WTC11 (cell line): ENCODE measurements around the gene FNDC3B. TPM values are rescaled to one million over a fixed set of nuclear protein-coding genes. Genes with fewer than 3 reads are reported as not detected.

Experiments used
- ATAC-seq: fragments of 200-7000 bp; cut with Tn5 transposase; 2 replicates; pipeline ENCODE4 v1.10.0; 2021; ENCODE audit warnings: mild to moderate bottlenecking, moderate library complexity
- CTCF ChIA-PET: fragments of 300-600 bp; sonication (Branson Sonifier 250); formaldehyde crosslinking; loops from one replicate; lab custom pipeline; 2021; ENCODE audit warnings: antibody characterized with exemption; lab: Charles Lee
- POLR2A ChIA-PET: fragments of 350-600 bp; sonication (Branson Sonifier 250); formaldehyde crosslinking; loops from one replicate; lab custom pipeline; 2021; ENCODE audit warnings: antibody characterized with exemption; lab: Charles Lee
- DNase-seq: peaks from one replicate; pipeline ENCODE4 v3.0.0; 2021; ENCODE audit warnings: low spot score
- H3K27ac Mint-ChIP-seq: 2 replicates; pipeline ENCODE4 v1.8.0; 2021; ENCODE audit warnings: mixed read lengths
- H3K27me3 Mint-ChIP-seq: 2 replicates; pipeline ENCODE4 v1.8.0; 2021; ENCODE audit warnings: low read depth, mild to moderate bottlenecking, moderate library complexity, mixed read lengths
- H3K36me3 Mint-ChIP-seq: 2 replicates; pipeline ENCODE4 v1.8.0; 2021; ENCODE audit warnings: mixed read lengths
- H3K4me1 Mint-ChIP-seq: 2 replicates; pipeline ENCODE4 v1.8.0; 2022; ENCODE audit warnings: mixed read lengths
- H3K4me3 Mint-ChIP-seq: 2 replicates; pipeline ENCODE4 v1.8.0; 2021; ENCODE audit warnings: mild to moderate bottlenecking, moderate library complexity, mixed read lengths
- H3K9me3 Mint-ChIP-seq: 2 replicates; pipeline ENCODE4 v1.8.0; 2021; ENCODE audit warnings: mixed read lengths
- ATF3 ChIP-seq: sonication (generic); formaldehyde crosslinking; conservative IDR thresholded peaks from 2 replicates; pipeline ENCODE4 v1.8.1; 2022; ENCODE audit warnings: mild to moderate bottlenecking, missing genetic modification reagents
- ATF6 ChIP-seq: sonication (generic); formaldehyde crosslinking; IDR thresholded peaks from 2 replicates; pipeline ENCODE4 v1.8.1; 2023; ENCODE audit warnings: mild to moderate bottlenecking, missing genetic modification reagents
- E2F5 ChIP-seq: sonication (generic); formaldehyde crosslinking; IDR thresholded peaks from 2 replicates; pipeline ENCODE4 v1.8.1; 2022; ENCODE audit warnings: mild to moderate bottlenecking, moderate library complexity, missing genetic modification reagents
- ETV6 ChIP-seq: sonication (generic); formaldehyde crosslinking; IDR thresholded peaks from 2 replicates; pipeline ENCODE4 v1.8.1; 2022; ENCODE audit warnings: mild to moderate bottlenecking, missing genetic modification reagents
- GRHL2 ChIP-seq: fragments of 250-450 bp; sonication (Bioruptor Pico); IDR thresholded peaks from 2 replicates; pipeline ENCODE4 v1.8.0; 2022; ENCODE audit warnings: mild to moderate bottlenecking, moderate library complexity; ENCODE audit not compliant: insufficient replicate concordance, severe bottlenecking
- HMGXB4 ChIP-seq: sonication (generic); formaldehyde crosslinking; IDR thresholded peaks from 2 replicates; pipeline ENCODE4 v1.8.1; 2023; ENCODE audit warnings: mild to moderate bottlenecking, moderate library complexity, missing genetic modification reagents
- IRF2 ChIP-seq: sonication (generic); formaldehyde crosslinking; IDR thresholded peaks from 2 replicates; pipeline ENCODE4 v1.8.0; 2022; ENCODE audit warnings: low read depth, missing genetic modification reagents, borderline replicate concordance
- JUN ChIP-seq: sonication (generic); formaldehyde crosslinking; IDR thresholded peaks from 2 replicates; pipeline ENCODE4 v1.8.0; 2023; ENCODE audit warnings: mild to moderate bottlenecking, missing genetic modification reagents
- MAX ChIP-seq: sonication (generic); formaldehyde crosslinking; IDR thresholded peaks from 2 replicates; pipeline ENCODE4 v1.8.0; 2022; ENCODE audit warnings: mild to moderate bottlenecking, missing genetic modification reagents
- MXD4 ChIP-seq: fragments of 250-450 bp; sonication (Bioruptor Pico); IDR thresholded peaks from 2 replicates; pipeline ENCODE4 v1.8.0; 2021; ENCODE audit warnings: mild to moderate bottlenecking, moderate library complexity, borderline replicate concordance
- PREB ChIP-seq: sonication (generic); formaldehyde crosslinking; IDR thresholded peaks from 2 replicates; pipeline ENCODE4 v1.8.1; 2022; ENCODE audit warnings: mild to moderate bottlenecking, missing genetic modification reagents, moderate library complexity, borderline replicate concordance
- PRRX2 ChIP-seq: fragments of 250-450 bp; sonication (Bioruptor Pico); IDR thresholded peaks from 2 replicates; pipeline ENCODE4 v1.8.0; 2021; ENCODE audit warnings: mild to moderate bottlenecking
- RELA ChIP-seq: sonication (generic); formaldehyde crosslinking; IDR thresholded peaks from 2 replicates; pipeline ENCODE4 v1.8.1; 2022; ENCODE audit warnings: missing genetic modification reagents, mild to moderate bottlenecking, borderline replicate concordance
- TEAD1 ChIP-seq: sonication (generic); formaldehyde crosslinking; IDR thresholded peaks from 2 replicates; pipeline ENCODE4 v1.8.0; 2022; ENCODE audit warnings: mild to moderate bottlenecking, missing genetic modification reagents
- ZMAT4 ChIP-seq: fragments of 250-450 bp; sonication (Bioruptor Pico); IDR thresholded peaks from 2 replicates; pipeline ENCODE4 v1.9.0; 2021; ENCODE audit warnings: mild to moderate bottlenecking
- ZNF219 ChIP-seq: sonication (generic); formaldehyde crosslinking; IDR thresholded peaks from 2 replicates; pipeline ENCODE4 v1.8.0; 2023; ENCODE audit warnings: missing genetic modification reagents, mild to moderate bottlenecking, borderline replicate concordance
- ZNF396 ChIP-seq: fragments of 250-450 bp; sonication (Bioruptor Pico); IDR thresholded peaks from 2 replicates; pipeline ENCODE4 v1.8.0; 2021; ENCODE audit warnings: mild to moderate bottlenecking, moderate library complexity, borderline replicate concordance
- ZNF512 ChIP-seq: sonication (generic); formaldehyde crosslinking; IDR thresholded peaks from 2 replicates; pipeline ENCODE4 v1.8.1; 2022; ENCODE audit warnings: missing genetic modification reagents, borderline replicate concordance
- ZSCAN18 ChIP-seq: fragments of 250-450 bp; sonication (Bioruptor Pico); IDR thresholded peaks from 2 replicates; pipeline ENCODE4 v2.1.2; 2022; ENCODE audit warnings: mild to moderate bottlenecking, moderate library complexity
- total RNA-seq: library from RNA; stranded (reverse); gene quantifications from 3 replicates; pipeline ENCODE4 v1.2.3, GENCODE V29; 2021

Gene FNDC3B
- total RNA-seq, 1 experiment from 2014 or later, result 42.8 TPM

- peak overlapping the region; percentile 92 for H3K27ac Mint-ChIP-seq
- CTCF ChIA-PET, result interaction anchor here (1.1 to 1.8 kb wide), 4 partner anchors 25 to 297 kb away, joined by 3 to 6 read pairs (median 3); no protein-coding TSS in a partner anchor
- ATAC-seq, result no peak
- TF ChIP-seq RELA (CRISPR knock-in tag) (no peak), JUN (CRISPR knock-in tag) (no peak), ZNF396 (CRISPR knock-in tag) (no peak), ZMAT4 (no peak), ZNF219 (no peak), PRRX2 (CRISPR knock-in tag) (no peak), ETV6 (CRISPR knock-in tag) (0 out of 2 replicates have a peak, but pooled peaks have one; percentile 28), ZNF512 (peak; percentile 87; the same call in 1 of the 2 replicates)
- TF ChIP-seq, all 79 proteins: peak for 2
- peak; percentile 30 for DNase-seq
- H3K4me1 Mint-ChIP-seq, result peaks cover 58% of the 10 kb centered on the region
- H3K27me3 Mint-ChIP-seq, result no peaks in the 10 kb centered on the region
- POLR2A ChIA-PET, result interaction anchor here (0.6 kb wide), 1 partner anchor 27 kb away, joined by 3 read pairs; no protein-coding TSS in a partner anchor
- no peaks in the 10 kb centered on the region for H3K36me3 Mint-ChIP-seq
- H3K4me3 Mint-ChIP-seq, result peak overlapping the region; percentile 87
- H3K9me3 Mint-ChIP-seq, result no peaks in the 10 kb centered on the region
Measured at GRCh38 chr3:172040981-172041963, 1.9 kb downstream of the FNDC3B start.

- Mint-ChIP-seq H3K36me3 (no peaks in the 10 kb centered on the region), H3K27ac (peak overlapping the region; percentile 34), H3K4me3 (peak overlapping the region; percentile 87), H3K27me3 (no peaks in the 10 kb centered on the region), H3K4me1 (peaks cover 64% of the 10 kb centered on the region), H3K9me3 (no peaks in the 10 kb centered on the region)
- ChIA-PET CTCF (interaction anchor here (1.0 to 1.8 kb wide), 4 partner anchors 25 to 290 kb away, joined by 3 to 6 read pairs (median 4); no protein-coding TSS in a partner anchor), POLR2A (interaction anchor here (0.6 kb wide), 1 partner anchor 12 kb away, joined by 3 read pairs; no protein-coding TSS in a partner anchor)
- DNase-seq (no peak), ATAC-seq (no peak)
- no peak for TF ChIP-seq MXD4 (CRISPR knock-in tag)
- no peak for TF ChIP-seq ZSCAN18 (CRISPR knock-in tag)
- TF ChIP-seq ATF3 (CRISPR knock-in tag), result no peak
- TF ChIP-seq IRF2 (CRISPR knock-in tag), result no peak
- no peak for TF ChIP-seq GRHL2 (CRISPR knock-in tag)
- no peak for TF ChIP-seq ZNF512
- no peak for TF ChIP-seq PREB (CRISPR knock-in tag)
- TF ChIP-seq HMGXB4 (CRISPR knock-in tag), result no peak
- TF ChIP-seq ZNF396 (CRISPR knock-in tag), result no peak
- no peak for TF ChIP-seq MAX (CRISPR knock-in tag)
- no peak for TF ChIP-seq ATF6
- no peak for TF ChIP-seq E2F5 (CRISPR knock-in tag)
- no peak for TF ChIP-seq TEAD1 (CRISPR knock-in tag)
Measured at GRCh38 chr3:172042136-172042662, 2.8 kb downstream of the FNDC3B start.
